HG03108 (cell line): Measurements from ENCODE around the gene PCDH17.

Experiments used
- ATAC-seq: cut with Tn5 transposase; IDR thresholded peaks from one replicate; pipeline ENCODE4 v1.9.1; 2021; ENCODE audit warnings: moderate library complexity; ENCODE audit not compliant: unreplicated experiment

PCDH17 gene

GRCh38 chr13:57631596-57632275 lies at the start of gene PCDH17:
TSS of gene PCDH17 (plus strand) at chr13:57631744. CDS start at chr13:57632547, 803 bp downstream.
- ATAC-seq = no peak

- no peak for ATAC-seq
Observed at GRCh38 chr13:57582032-57582431, 49.5 kb upstream of the PCDH17 start.

- ATAC-seq = no peak
Observed at GRCh38 chr13:57583529-57583928, 48.0 kb upstream of the PCDH17 start.

GRCh38 chr13:57588639-57589038 lies 42.9 kb upstream of the PCDH17 start:
- ATAC-seq = no peak

- ATAC-seq = no peak
Observed at GRCh38 chr13:57595775-57596174, 35.8 kb upstream of the PCDH17 start.

GRCh38 chr13:57601536-57601935 lies 30.0 kb upstream of the PCDH17 start:
- no peak for ATAC-seq

- no peak for ATAC-seq
Observed at GRCh38 chr13:57604442-57604841, 27.1 kb upstream of the PCDH17 start.

- ATAC-seq = no peak
Observed at GRCh38 chr13:57611969-57612368, 19.6 kb upstream of the PCDH17 start.

GRCh38 chr13:57612568-57612967 lies 19.0 kb upstream of the PCDH17 start:
- no peak for ATAC-seq

GRCh38 chr13:57624565-57625435 lies 6.7 kb upstream of the PCDH17 start:
- ATAC-seq = peak; percentile 54

GRCh38 chr13:57627663-57628062 lies 3.9 kb upstream of the PCDH17 start:
- no peak for ATAC-seq

- no peak for ATAC-seq
Observed at GRCh38 chr13:57629391-57629804, 2.1 kb upstream of the PCDH17 start.

GRCh38 chr13:57629821-57630235 lies 1.7 kb upstream of the PCDH17 start:
- ATAC-seq = no peak

GRCh38 chr13:57630661-57631595 lies 616 bp upstream of the PCDH17 start:
- ATAC-seq = no peak

GRCh38 chr13:57632276-57633140 lies 964 bp downstream of the PCDH17 start:
- ATAC-seq = no peak

GRCh38 chr13:57633141-57633949 lies 1.8 kb downstream of the PCDH17 start:
- no peak for ATAC-seq

- no peak for ATAC-seq
Observed at GRCh38 chr13:57633950-57634838, 2.6 kb downstream of the PCDH17 start.

GRCh38 chr13:57634839-57635165 lies 3.3 kb downstream of the PCDH17 start:
- ATAC-seq = no peak
